GM19463 (cell line): Measurements from ENCODE around the gene FOXF2.
"Not testable (repeated sequence)": the region's sequence is repeated elsewhere in the genome, so short reads cannot be mapped to it uniquely, and the experiment has no call there.

Experiments
- ATAC-seq: cut with Tn5 transposase; IDR thresholded peaks from one replicate; pipeline ENCODE4 v1.9.1; 2021; ENCODE audit warnings: mild to moderate bottlenecking, moderate library complexity; ENCODE audit not compliant: unreplicated experiment

FOXF2 gene

GRCh38 chr6:1389369-1390132, at the start of gene FOXF2:
Gene FOXF2 (plus strand): TSS chr6:1389576. CDS start chr6:1389948, 372 bp downstream.
- ATAC-seq: no peak

- no peak for ATAC-seq
These were observed 43.3 kb upstream of the FOXF2 start for GRCh38 chr6:1346101-1346500.

DNA sequence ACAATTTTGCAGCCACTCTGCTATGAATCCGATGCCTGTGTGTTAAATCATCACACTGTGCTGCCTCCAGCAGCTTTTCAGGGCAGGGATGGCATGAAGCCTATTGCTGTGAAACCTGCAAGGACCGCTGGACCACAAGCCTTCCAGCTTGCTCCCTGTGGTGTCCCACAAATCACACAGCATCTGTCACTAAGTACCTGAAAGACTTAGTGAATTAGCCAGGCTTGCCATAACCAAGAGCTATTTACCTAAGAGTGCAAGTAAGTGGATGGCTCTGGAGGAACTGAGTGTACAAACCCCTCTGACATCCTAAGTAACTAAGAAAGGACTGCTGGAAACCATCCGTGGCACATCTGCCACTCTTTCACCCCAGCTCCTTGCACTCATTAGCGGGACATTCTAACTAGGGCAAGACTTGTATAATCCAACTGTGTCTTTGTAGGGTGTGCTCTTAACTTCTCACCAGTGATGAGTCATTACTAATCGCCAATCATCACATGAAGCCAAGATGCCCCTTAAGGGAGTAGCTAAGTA, 42.8 kb upstream of the FOXF2 start:
- ATAC-seq: no peak

GRCh38 chr6:1347161-1347560, 42.2 kb upstream of the FOXF2 start:
- ATAC-seq: no peak

DNA sequence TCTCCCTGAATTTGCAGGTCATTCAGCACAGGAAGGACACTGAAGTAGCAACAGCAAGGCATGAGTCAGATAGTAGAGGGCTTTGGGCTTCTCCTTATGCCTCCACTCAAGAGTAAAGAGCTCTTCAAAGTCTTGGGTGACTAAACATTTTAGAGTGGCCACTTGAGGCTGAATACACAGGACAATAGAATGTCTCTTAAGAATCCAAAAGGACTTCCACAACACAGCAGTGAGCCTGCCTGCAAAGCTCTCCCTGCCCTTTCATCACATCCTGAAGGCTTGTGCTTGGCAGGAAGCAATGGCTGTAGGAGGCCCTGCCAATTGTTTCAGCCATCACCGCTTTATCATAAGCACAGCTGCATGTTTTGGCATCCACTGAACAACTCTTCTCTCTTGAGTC, 40.7 kb upstream of the FOXF2 start:
- no peak for ATAC-seq

- ATAC-seq: no peak
These were observed 39.7 kb upstream of the FOXF2 start for GRCh38 chr6:1349655-1350054.

DNA sequence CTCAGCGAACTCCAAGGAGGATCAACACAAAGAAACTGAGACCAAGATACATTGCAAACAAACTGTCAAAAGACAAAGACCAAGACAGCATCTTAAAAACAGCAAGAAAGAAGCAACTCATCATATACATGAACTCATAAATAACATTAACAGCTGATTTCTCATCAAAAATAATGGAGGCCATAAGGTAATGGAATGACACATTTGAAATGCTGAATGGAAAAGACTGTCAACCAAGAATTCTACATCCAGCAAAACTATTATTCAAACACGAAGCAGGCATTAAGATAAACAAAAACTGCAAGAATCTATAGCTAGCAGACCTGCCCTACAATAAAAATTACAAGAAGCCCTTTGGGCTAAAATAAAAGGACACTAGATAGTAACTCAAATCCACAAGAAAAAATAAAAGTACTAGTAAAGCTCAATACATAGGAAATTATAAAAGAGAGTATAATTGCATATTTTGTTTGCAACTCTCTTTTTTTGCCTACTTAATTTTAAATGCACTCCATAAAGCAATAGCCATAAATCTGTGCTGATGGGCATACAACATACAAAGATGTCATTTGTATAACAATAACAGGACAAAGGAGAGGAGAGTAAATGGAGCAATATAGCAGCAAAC, 37.9 kb upstream of the FOXF2 start:
- no peak for ATAC-seq

DNA sequence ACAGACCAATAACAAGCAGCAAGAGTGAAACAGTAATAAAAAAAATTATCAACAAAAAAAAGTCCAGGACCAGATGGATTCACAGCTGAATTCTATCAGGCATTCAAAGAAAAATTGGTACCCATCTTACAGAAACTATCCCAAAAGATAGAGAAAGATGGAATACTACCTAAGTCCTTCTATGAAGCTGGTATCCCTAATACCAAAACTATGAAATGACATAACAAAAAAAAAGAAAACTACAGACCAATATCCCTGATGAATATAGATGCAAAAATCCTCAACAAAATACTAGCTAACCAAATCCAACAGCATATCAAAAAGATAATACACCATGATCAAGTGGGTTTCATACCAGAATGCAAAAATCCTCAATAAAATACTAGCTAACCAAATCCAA, 34.3 kb upstream of the FOXF2 start:
- ATAC-seq: not testable (repeated sequence)

- not testable (repeated sequence) for ATAC-seq
These were observed 27.7 kb upstream of the FOXF2 start for GRCh38 chr6:1361717-1362116.

GRCh38 chr6:1362643-1363042, 26.7 kb upstream of the FOXF2 start:
- ATAC-seq: no peak

GRCh38 chr6:1363298-1363697, 26.1 kb upstream of the FOXF2 start:
- ATAC-seq: no peak

GRCh38 chr6:1363729-1364572, 25.4 kb upstream of the FOXF2 start:
- no peak for ATAC-seq

DNA sequence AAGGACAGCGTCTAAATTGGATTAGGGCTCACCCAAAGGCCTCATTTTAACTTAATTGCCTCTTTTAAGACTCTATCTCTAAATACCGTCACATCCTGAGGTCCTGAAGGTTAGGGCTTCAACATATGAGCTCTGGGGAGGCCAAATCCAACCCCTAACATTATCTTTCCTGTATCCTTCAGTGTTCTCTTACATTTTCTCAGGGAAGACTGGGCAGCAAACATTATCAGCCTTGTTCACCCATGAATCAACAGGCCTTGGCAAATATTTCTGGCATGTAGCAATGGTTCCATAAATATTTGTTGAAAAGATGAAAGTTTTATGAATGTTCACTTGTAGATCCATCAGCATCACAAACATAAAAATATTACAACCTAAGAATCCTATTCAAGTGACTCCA, 24.6 kb upstream of the FOXF2 start:
- no peak for ATAC-seq

- ATAC-seq: no peak
These were observed 23.7 kb upstream of the FOXF2 start for GRCh38 chr6:1365686-1366085.

GRCh38 chr6:1367771-1368170, 21.6 kb upstream of the FOXF2 start:
- ATAC-seq: no peak

DNA sequence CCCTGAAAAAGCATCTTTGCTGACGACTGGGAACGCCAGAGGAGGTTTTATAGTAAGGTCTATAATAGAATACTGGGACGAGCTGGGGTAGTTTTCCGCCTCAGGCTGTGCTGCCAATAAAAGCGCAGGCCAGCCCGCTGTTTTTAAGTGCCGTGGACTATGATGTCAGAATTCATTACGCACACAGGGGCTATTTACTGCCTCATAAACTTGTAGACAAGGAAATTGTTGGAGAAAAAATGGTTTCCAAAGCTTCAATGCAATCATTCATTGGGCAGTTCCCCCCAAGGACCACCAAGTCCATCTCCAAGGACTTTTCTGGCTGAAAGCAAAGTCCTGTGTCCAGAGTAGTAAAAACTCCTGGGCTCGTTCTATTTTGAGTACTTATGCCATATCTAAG, 20.4 kb upstream of the FOXF2 start:
- no peak for ATAC-seq

DNA sequence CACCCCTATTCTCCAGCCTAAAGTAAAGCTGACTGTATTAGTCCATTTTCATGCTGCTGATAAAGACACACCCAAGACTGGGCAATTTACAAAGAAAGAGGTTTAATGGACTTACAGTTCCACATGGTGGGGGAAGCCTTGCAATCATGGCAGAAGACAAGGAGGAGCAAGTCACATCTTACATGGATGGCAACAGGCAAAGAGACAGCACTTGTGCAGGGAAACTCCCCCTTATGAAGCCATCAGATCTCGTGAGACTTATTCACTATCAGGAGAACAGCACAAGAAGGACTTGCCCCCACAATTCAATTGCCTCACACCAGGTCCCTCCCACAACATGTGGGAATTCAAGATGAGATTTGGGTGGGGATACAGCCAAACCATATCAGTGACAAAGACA, 19.7 kb upstream of the FOXF2 start:
- ATAC-seq: not testable (repeated sequence)

DNA sequence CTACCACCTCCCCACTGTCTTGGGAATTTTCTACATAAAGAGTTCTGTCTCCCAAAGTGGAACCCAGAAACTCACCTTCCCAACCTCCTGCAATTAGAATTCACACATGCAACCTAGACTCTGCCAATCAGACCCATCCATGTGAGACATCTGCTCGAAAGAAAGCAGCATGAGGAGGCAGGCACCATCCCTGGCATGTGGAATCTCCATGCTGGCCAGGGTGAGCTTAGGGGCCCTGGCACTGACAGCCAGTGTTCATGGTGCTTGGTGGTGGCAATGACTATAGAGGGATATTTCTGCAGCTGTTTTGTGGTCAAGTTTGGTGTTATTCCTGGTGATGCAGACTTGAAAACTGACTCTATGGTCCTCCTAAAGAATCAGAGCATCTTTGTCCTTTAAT, 17.4 kb upstream of the FOXF2 start:
- ATAC-seq: no peak

DNA sequence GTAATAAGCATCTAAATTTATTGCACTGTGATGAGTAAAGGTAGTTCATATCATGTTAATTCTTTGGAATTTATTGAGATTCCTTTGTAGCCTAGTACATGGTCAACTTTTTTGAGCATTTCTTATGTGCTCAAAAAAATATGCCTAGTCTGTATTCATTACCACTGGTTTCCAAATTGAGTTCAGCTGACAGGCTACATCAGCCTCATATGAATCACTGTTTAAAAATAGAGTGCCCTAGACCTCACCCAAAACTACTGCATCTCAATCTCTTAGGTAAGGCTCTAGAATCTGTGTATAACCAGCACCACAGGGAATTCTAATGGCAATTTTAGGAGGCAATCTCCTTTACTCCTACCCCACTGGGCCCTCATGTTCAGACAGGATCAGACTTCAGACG, 16.7 kb upstream of the FOXF2 start:
- no peak for ATAC-seq

DNA sequence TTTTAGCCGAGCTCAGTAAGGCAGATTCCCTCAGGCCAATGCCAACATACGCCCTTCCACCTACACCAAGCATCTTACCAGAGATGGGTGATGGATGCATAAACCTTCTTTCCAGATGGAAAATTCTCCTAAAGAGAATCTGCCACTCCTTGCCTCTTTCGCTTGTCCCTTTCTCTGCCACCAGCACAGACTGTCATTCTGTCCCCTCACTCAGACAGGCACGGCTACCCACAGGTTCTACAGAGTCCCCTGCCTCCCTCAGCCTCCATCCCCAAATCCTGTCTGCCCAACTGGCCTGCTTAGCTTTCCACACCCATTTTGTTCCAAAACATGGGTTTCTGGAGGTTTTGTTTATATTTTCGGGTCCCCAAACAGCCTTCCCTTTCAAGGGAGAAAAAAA, 12.7 kb upstream of the FOXF2 start:
- ATAC-seq: no peak

- ATAC-seq: no peak
These were observed 11.8 kb upstream of the FOXF2 start for GRCh38 chr6:1377526-1377925.
